Upper lobe of left lung (tissue), 6 donors: ENCODE results near the gene PCGF3. TPM values are rescaled to one million over a fixed set of nuclear protein-coding genes. Genes with fewer than 3 reads are reported as not detected.

Experiments
- ATAC-seq, 2 donors: fragments of 200-7000 bp; cut with Tn5 transposase; one replicate each; pipeline ENCODE4 v1.9.1; 2022; ENCODE audit warnings: mild to moderate bottlenecking in 2 of 2, moderate library complexity in 2 of 2; ENCODE audit not compliant: low FRiP score in 2 of 2
- DNase-seq, 2 donors: peaks; one replicate each; pipeline ENCODE4 v3.0.0-alpha.2; 2019 to 2020
- H3K27ac ChIP-seq, 4 donors: fragments of 200-600 bp; sonication (generic); one replicate each; pipeline ENCODE4 v1.5.1; 2016 to 2019
- H3K27me3 ChIP-seq, 4 donors: fragments of 200-600 bp; sonication (generic); one replicate each; pipeline ENCODE4 v1.5.1; 2017 to 2019
- H3K36me3 ChIP-seq, 4 donors: fragments of 200-600 bp; sonication (generic); one replicate each; pipeline ENCODE4 v1.5.1; 2016 to 2019
- H3K4me1 ChIP-seq, 4 donors: fragments of 200-600 bp; sonication (generic); one replicate each; pipeline ENCODE4 v1.5.1; 2018 to 2019
- H3K4me3 ChIP-seq, 4 donors: fragments of 200-600 bp; sonication (generic); one replicate each; pipeline ENCODE4 v1.5.1; 2017 to 2019; ENCODE audit warnings: mild to moderate bottlenecking in 2 of 4, moderate library complexity in 1 of 4
- H3K9me3 ChIP-seq, 4 donors: fragments of 200-600 bp; sonication (generic); one replicate each; pipeline ENCODE4 v1.5.1; 2018 to 2019
- CTCF ChIP-seq, 6 experiments: fragments of 450-650 bp in 4 of 6; fragments of 200-600 bp in 2 of 6; sonication (generic) in 2 of 6; IDR thresholded peaks; one replicate each; pipeline ENCODE4 v1.5.1; 2016 to 2019; ENCODE audit warnings: antibody characterized with exemption in 6 of 6
- EP300 ChIP-seq, 4 donors: sonication (generic); formaldehyde crosslinking; IDR thresholded peaks; one replicate each; pipeline ENCODE4 v1.5.1; 2017; ENCODE audit warnings: antibody characterized with exemption in 4 of 4, control low read depth in 2 of 4
- POLR2A ChIP-seq, 4 donors: fragments of 450-650 bp; IDR thresholded peaks; one replicate each; pipeline ENCODE4 v1.5.1; 2016 to 2017; ENCODE audit warnings: antibody characterized with exemption in 4 of 4, mild to moderate bottlenecking in 2 of 4
- POLR2AphosphoS5 ChIP-seq, 2 donors: sonication (generic); formaldehyde crosslinking; IDR thresholded peaks; one replicate each; pipeline ENCODE4 v1.5.1; 2017; ENCODE audit warnings: antibody characterized with exemption in 2 of 2
- WGBS, 2 donors: methylation state at CpG; one replicate each; pipeline ENCODE4 v1.1.5; 2017 to 2018; 5-methylcytosine and 5-hydroxymethylcytosine counted together
- total RNA-seq, 6 donors: library from RNA; depleted of rRNA in 4 of 6; stranded (reverse); fragments of >200 nt in 4 of 6; gene quantifications; one replicate each; pipeline versions ENCODE4 v1.1.0 to v1.2.1, GENCODE V29; 2016 to 2021
- donor health status: DM: no; HTN: no; CAD: no; lungs with moderate emphysema.
- donor health status: DM: no; HTN: yes; CAD: no; lungs with severe emphysema.

The PCGF3 gene
- total RNA-seq, 6 donors from 2014 or later: 36.4 to 150 (median 41.0) TPM

DNA sequence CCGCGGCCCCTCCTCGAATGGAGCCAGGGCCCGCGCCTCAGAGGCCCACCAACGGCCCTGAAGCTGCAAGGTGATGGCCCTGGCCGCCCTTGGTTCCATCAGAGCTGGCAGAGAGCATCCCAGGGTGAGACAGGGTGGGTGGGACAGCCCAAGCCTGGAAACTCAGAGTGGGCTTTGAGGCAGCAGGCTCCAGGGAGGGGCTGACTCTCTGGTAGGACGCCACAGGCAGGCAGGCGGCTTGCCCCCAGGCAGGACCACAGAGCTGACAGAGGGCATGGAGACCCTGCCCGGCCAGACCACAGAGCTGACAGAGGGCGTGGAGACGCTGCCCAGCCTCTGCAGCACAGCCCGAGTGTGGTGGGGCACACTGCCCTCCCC lies 26.5 kb upstream of the PCGF3 start:
- no peaks in the 10 kb centered on the region for H3K9me3 ChIP-seq
- WGBS, 2 donors: 86 to 87% methylated on average over 3 to 13 of the region's 13 CpGs
- peak in 1 of 2 donors; percentile 69 for DNase-seq
- TF ChIP-seq POLR2A (IDR thresholded peaks at IDR 0.05) (no peak), POLR2AphosphoS5 (IDR thresholded peaks at IDR 0.05) (no peak), CTCF (IDR thresholded peaks at IDR 0.05) (no peak), EP300 (IDR thresholded peaks at IDR 0.05) (no peak)
- H3K27ac ChIP-seq: no peak overlapping the region
- no peaks in the 10 kb centered on the region for H3K27me3 ChIP-seq
- H3K36me3 ChIP-seq: no peaks in the 10 kb centered on the region
- H3K4me1 ChIP-seq: peaks cover 27 to 52% (median 32%) of the 10 kb centered on the region in 4 donors
- no peak overlapping the region for H3K4me3 ChIP-seq
- ATAC-seq: no peak

DNA sequence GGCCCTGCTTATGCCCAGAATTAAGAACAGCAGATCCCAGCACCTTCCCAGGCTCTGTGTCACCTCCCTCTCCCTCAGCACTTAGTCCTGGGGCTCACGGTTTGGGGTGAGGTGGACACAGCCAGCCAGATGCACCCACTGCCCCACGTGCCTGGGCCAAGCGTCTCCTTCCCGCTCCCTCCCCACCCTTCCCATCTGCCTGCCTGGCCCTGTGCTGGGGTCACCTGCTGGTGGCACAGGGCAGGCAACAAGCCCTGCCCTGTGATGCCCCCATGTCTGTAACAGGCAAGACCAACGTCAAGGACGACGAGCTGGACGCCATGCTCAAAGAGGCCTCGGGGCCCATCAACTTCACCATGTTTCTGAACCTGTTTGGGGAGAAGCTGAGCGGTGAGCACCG lies 26.0 kb upstream of the PCGF3 start:
- TF ChIP-seq EP300 (IDR thresholded peaks at IDR 0.05): no peak
- no peak for TF ChIP-seq POLR2A (IDR thresholded peaks at IDR 0.05)
- TF ChIP-seq CTCF (IDR thresholded peaks at IDR 0.05): no peak
- TF ChIP-seq POLR2AphosphoS5 (IDR thresholded peaks at IDR 0.05): no peak
- ATAC-seq (no peak), DNase-seq (peak in 1 of 2 donors; percentile 33)
- H3K4me1 ChIP-seq: peaks cover 28 to 52% (median 34%) of the 10 kb centered on the region in 4 donors
- no peaks in the 10 kb centered on the region for H3K9me3 ChIP-seq
- no peaks in the 10 kb centered on the region for H3K36me3 ChIP-seq
- H3K27ac ChIP-seq: no peak overlapping the region
- WGBS, 2 donors: 80 to 86% methylated on average over 8 to 11 of the region's 11 CpGs
- no peaks in the 10 kb centered on the region for H3K27me3 ChIP-seq
- H3K4me3 ChIP-seq: no peak overlapping the region

GRCh38 chr4:680091-680490 lies 25.5 kb upstream of the PCGF3 start:
- no peak for ATAC-seq
- H3K27me3 ChIP-seq: no peaks in the 10 kb centered on the region
- peak in 1 of 2 donors; percentile 75 for DNase-seq
- TF ChIP-seq POLR2AphosphoS5 (IDR thresholded peaks at IDR 0.05): no peak
- TF ChIP-seq POLR2A (IDR thresholded peaks at IDR 0.05): no peak
- TF ChIP-seq EP300 (IDR thresholded peaks at IDR 0.05): no peak
- no peak for TF ChIP-seq CTCF (IDR thresholded peaks at IDR 0.05)
- H3K27ac ChIP-seq: no peak overlapping the region
- WGBS, 2 donors: 76 to 85% methylated on average over 7 to 9 of the region's 9 CpGs
- peaks cover 26 to 47% (median 31%) of the 10 kb centered on the region in 4 donors for H3K4me1 ChIP-seq
- no peaks in the 10 kb centered on the region for H3K36me3 ChIP-seq
- H3K9me3 ChIP-seq: no peaks in the 10 kb centered on the region
- H3K4me3 ChIP-seq: no peak overlapping the region

DNA sequence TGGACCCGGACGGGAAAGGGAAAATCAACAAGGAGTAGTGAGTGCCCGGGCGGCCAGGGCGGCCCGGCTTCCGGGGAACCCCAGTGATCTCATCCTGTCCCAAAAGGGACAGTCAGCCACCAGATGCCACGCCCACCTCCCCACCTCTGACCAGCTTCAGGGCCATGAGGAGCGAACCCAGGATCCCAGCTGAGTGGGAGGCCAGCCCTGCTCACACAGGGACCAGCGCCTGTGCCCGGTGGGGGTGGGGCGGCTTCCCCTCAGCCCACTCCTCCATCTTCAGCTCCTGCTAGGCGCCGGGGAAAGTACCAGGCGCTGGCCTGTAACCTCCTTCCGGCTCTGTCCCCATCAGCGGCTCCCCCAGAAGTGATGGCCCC lies 25.1 kb upstream of the PCGF3 start:
- peak overlapping the region in 3 of 4 donors; percentile 56 to 64 (median 58) for H3K4me3 ChIP-seq
- H3K4me1 ChIP-seq: peaks cover 22 to 43% (median 27%) of the 10 kb centered on the region in 4 donors
- ATAC-seq (peak in 1 of 2 donors; percentile 0), DNase-seq (peak in 1 of 2 donors; percentile 81)
- 38% methylated on average over 17 of the region's 17 CpGs; no CpG with 5 or more reads in 1 of the 2 donors for WGBS, 2 donors
- no peaks in the 10 kb centered on the region for H3K27me3 ChIP-seq
- no peak for TF ChIP-seq CTCF (IDR thresholded peaks at IDR 0.05)
- TF ChIP-seq POLR2AphosphoS5 (IDR thresholded peaks at IDR 0.05): no peak
- TF ChIP-seq EP300 (IDR thresholded peaks at IDR 0.05): no peak
- TF ChIP-seq POLR2A (IDR thresholded peaks at IDR 0.05): no peak
- no peaks in the 10 kb centered on the region for H3K9me3 ChIP-seq
- H3K27ac ChIP-seq: peak overlapping the region in 2 of 4 donors; percentile 37 to 54
- no peaks in the 10 kb centered on the region for H3K36me3 ChIP-seq
